PC-9 (cell line): ENCODE results near the gene EPHA3. TPM values are rescaled to one million over a fixed set of nuclear protein-coding genes. Genes with fewer than 3 reads are reported as not detected.

ENCODE experiments used
- BruUV-seq: library from RNA; stranded (reverse); fragments of 400-500 nt; replicated peaks from 2 replicates; lab custom pipeline; 2021; lab: Mats Ljungman, UMichigan
- CTCF ChIA-PET: fragments of 300-600 bp; sonication (Branson Sonifier 250); formaldehyde crosslinking; loops from one replicate; lab custom pipeline; 2022; ENCODE audit warnings: antibody characterized with exemption; lab: Charles Lee
- POLR2A ChIA-PET: fragments of 300-600 bp; sonication (Branson Sonifier 250); formaldehyde crosslinking; loops from one replicate; lab custom pipeline; 2022; ENCODE audit warnings: antibody characterized with exemption; ENCODE audit not compliant: unreplicated experiment; lab: Charles Lee
- DNase-seq, 2 experiments: peaks; one replicate each; pipeline versions ENCODE4 v3.0.0 to v3.0.0-alpha.2; 2015 to 2022; ENCODE audit warnings: mixed read lengths in 1 of 2
- H2AFZ ChIP-seq: fragments of 200-600 bp; sonication (generic); 2 replicates; pipeline ENCODE4 v1.8.1; 2017; ENCODE audit warnings: antibody characterized with exemption
- H3F3A ChIP-seq: fragments of 200-600 bp; sonication (generic); 2 replicates; pipeline ENCODE4 v1.8.1; 2017; ENCODE audit warnings: antibody characterized with exemption, mild to moderate bottlenecking, low read depth; ENCODE audit not compliant: insufficient read depth
- H3K27ac ChIP-seq: fragments of 200-600 bp; sonication (generic); 2 replicates; pipeline ENCODE4 v1.6.1; 2016; ENCODE audit warnings: mixed run types
- H3K27me3 ChIP-seq: fragments of 200-600 bp; sonication (generic); 2 replicates; pipeline ENCODE4 v1.6.1; 2016; ENCODE audit warnings: low read depth, mixed run types; ENCODE audit not compliant: insufficient read depth
- H3K36me3 ChIP-seq: fragments of 200-600 bp; sonication (generic); 2 replicates; pipeline ENCODE4 v1.6.1; 2016; ENCODE audit warnings: low read depth, mixed run types
- H3K4me1 ChIP-seq: fragments of 200-600 bp; sonication (generic); replicated peaks from 2 replicates; pipeline ENCODE4 v1.6.1; 2016; ENCODE audit warnings: mixed run types; ENCODE audit not compliant: insufficient read depth
- H3K4me2 ChIP-seq: fragments of 200-600 bp; sonication (generic); 2 replicates; pipeline ENCODE4 v1.6.1; 2017; ENCODE audit warnings: mixed run types
- H3K4me3 ChIP-seq: fragments of 200-600 bp; sonication (generic); 2 replicates; pipeline ENCODE4 v1.6.1; 2016; ENCODE audit warnings: mixed run types
- H3K79me2 ChIP-seq: fragments of 200-600 bp; sonication (generic); 2 replicates; pipeline ENCODE4 v1.6.1; 2017; ENCODE audit warnings: low read depth, mixed run types
- H3K9me2 ChIP-seq: fragments of 200-600 bp; sonication (generic); 2 replicates; pipeline ENCODE4 v1.8.1; 2017; ENCODE audit warnings: mild to moderate bottlenecking; ENCODE audit not compliant: insufficient read depth
- H3K9me3 ChIP-seq: fragments of 200-600 bp; sonication (generic); 2 replicates; pipeline ENCODE4 v1.8.1; 2016; ENCODE audit warnings: low read depth; ENCODE audit not compliant: insufficient read depth
- H4K20me1 ChIP-seq: fragments of 200-600 bp; sonication (generic); 2 replicates; pipeline ENCODE4 v1.8.1; 2017; ENCODE audit not compliant: insufficient read depth
- CTCF ChIP-seq: fragments of 200-600 bp; sonication (generic); conservative IDR thresholded peaks from 2 replicates; pipeline ENCODE4 v1.6.1; 2017; ENCODE audit warnings: mixed run types, antibody characterized with exemption, mild to moderate bottlenecking, moderate library complexity
- EZH2 ChIP-seq: fragments of 200-600 bp; sonication (generic); IDR thresholded peaks from 2 replicates; pipeline ENCODE4 v1.8.0; 2017; ENCODE audit warnings: antibody characterized with exemption, low read depth
- intact Hi-C: fragments of 100-400 bp; cut with micrococcal nuclease; formaldehyde crosslinking; loops from one replicate; pipeline ENCODE4 v1.10.0; 2022; ENCODE audit not compliant: unreplicated experiment
- total RNA-seq: library from RNA; stranded (reverse); gene quantifications from 2 replicates; pipeline ENCODE4 v1.2.3, GENCODE V29; 2021

Gene EPHA3
- total RNA-seq, 1 experiment from 2014 or later = not detected

GRCh38 chr3:89252016-89252415, 144.6 kb downstream of the EPHA3 start:
- H3K27me3 ChIP-seq = no peaks in the 10 kb centered on the region
- no peak overlapping the region for H3K27ac ChIP-seq
- CTCF ChIA-PET = no interaction called here
- no peak overlapping the region for H3K4me3 ChIP-seq
- no peaks in the 10 kb centered on the region for H3F3A ChIP-seq
- intact Hi-C loops = no loop called here
- no peaks in the 10 kb centered on the region for H3K9me2 ChIP-seq
- TF ChIP-seq CTCF (no peak), EZH2 (no peak)
- no peak for DNase-seq
- no peaks in the 10 kb centered on the region for H3K9me3 ChIP-seq
- H2AFZ ChIP-seq = no peak overlapping the region
- no TSS peak for BruUV-seq
- H4K20me1 ChIP-seq = no peaks in the 10 kb centered on the region
- no peaks in the 10 kb centered on the region for H3K4me1 ChIP-seq
- no peaks in the 10 kb centered on the region for H3K36me3 ChIP-seq
- POLR2A ChIA-PET = no interaction called here
- H3K4me2 ChIP-seq = no peak overlapping the region
- no peaks in the 10 kb centered on the region for H3K79me2 ChIP-seq

GRCh38 chr3:89252860-89253259, 145.4 kb downstream of the EPHA3 start:
- no peaks in the 10 kb centered on the region for H4K20me1 ChIP-seq
- POLR2A ChIA-PET = no interaction called here
- no peaks in the 10 kb centered on the region for H3K9me3 ChIP-seq
- H2AFZ ChIP-seq = no peak overlapping the region
- no peaks in the 10 kb centered on the region for H3K27me3 ChIP-seq
- no peaks in the 10 kb centered on the region for H3K9me2 ChIP-seq
- no peaks in the 10 kb centered on the region for H3K4me1 ChIP-seq
- H3K27ac ChIP-seq = no peak overlapping the region
- H3F3A ChIP-seq = no peaks in the 10 kb centered on the region
- DNase-seq = no peak
- intact Hi-C loops = no loop called here
- no TSS peak for BruUV-seq
- no peak for TF ChIP-seq EZH2
- H3K4me3 ChIP-seq = no peak overlapping the region
- CTCF ChIA-PET = no interaction called here
- H3K4me2 ChIP-seq = no peak overlapping the region
- H3K79me2 ChIP-seq = no peaks in the 10 kb centered on the region
- no peaks in the 10 kb centered on the region for H3K36me3 ChIP-seq

- intact Hi-C loops = no loop called here
- Histone ChIP-seq H3K79me2 (no peaks in the 10 kb centered on the region), H3K27ac (no peak overlapping the region), H3F3A (no peaks in the 10 kb centered on the region), H3K27me3 (no peaks in the 10 kb centered on the region), H3K4me1 (no peaks in the 10 kb centered on the region), H3K9me3 (no peaks in the 10 kb centered on the region), H4K20me1 (no peaks in the 10 kb centered on the region), H3K4me3 (no peak overlapping the region), H2AFZ (no peak overlapping the region), H3K9me2 (no peaks in the 10 kb centered on the region), H3K36me3 (no peaks in the 10 kb centered on the region), H3K4me2 (no peak overlapping the region)
- no peak for TF ChIP-seq EZH2
- no peak for TF ChIP-seq CTCF
- no TSS peak for BruUV-seq
- ChIA-PET POLR2A (no interaction called here), CTCF (no interaction called here)
- DNase-seq = no peak
These were observed 149.0 kb downstream of the EPHA3 start for GRCh38 chr3:89256395-89256794.

GRCh38 chr3:89256882-89257281, 149.5 kb downstream of the EPHA3 start:
- H2AFZ ChIP-seq = no peak overlapping the region
- H3K27ac ChIP-seq = no peak overlapping the region
- H3K4me3 ChIP-seq = no peak overlapping the region
- H3K36me3 ChIP-seq = no peaks in the 10 kb centered on the region
- no peak for DNase-seq
- H3K27me3 ChIP-seq = no peaks in the 10 kb centered on the region
- TF ChIP-seq CTCF (no peak), EZH2 (no peak)
- H3K4me1 ChIP-seq = no peaks in the 10 kb centered on the region
- H3K9me3 ChIP-seq = no peaks in the 10 kb centered on the region
- H3K9me2 ChIP-seq = no peaks in the 10 kb centered on the region
- H3K79me2 ChIP-seq = no peaks in the 10 kb centered on the region
- no peak overlapping the region for H3K4me2 ChIP-seq
- ChIA-PET CTCF (no interaction called here), POLR2A (no interaction called here)
- no peaks in the 10 kb centered on the region for H4K20me1 ChIP-seq
- no TSS peak for BruUV-seq
- H3F3A ChIP-seq = no peaks in the 10 kb centered on the region
- intact Hi-C loops = no loop called here
